ENCODE results near the gene SLCO4A1. TPM values are rescaled to one million over a fixed set of nuclear protein-coding genes. Genes with fewer than 3 reads are reported as not detected.

SLCO4A1 gene
- total and polyA plus RNA-seq, 9 of the 15 experiments (the other 6 are each of a cell fraction or from before 2014, with no cell fraction given) = 1.6 to 21.9 (median 12.8) TPM

DNA sequence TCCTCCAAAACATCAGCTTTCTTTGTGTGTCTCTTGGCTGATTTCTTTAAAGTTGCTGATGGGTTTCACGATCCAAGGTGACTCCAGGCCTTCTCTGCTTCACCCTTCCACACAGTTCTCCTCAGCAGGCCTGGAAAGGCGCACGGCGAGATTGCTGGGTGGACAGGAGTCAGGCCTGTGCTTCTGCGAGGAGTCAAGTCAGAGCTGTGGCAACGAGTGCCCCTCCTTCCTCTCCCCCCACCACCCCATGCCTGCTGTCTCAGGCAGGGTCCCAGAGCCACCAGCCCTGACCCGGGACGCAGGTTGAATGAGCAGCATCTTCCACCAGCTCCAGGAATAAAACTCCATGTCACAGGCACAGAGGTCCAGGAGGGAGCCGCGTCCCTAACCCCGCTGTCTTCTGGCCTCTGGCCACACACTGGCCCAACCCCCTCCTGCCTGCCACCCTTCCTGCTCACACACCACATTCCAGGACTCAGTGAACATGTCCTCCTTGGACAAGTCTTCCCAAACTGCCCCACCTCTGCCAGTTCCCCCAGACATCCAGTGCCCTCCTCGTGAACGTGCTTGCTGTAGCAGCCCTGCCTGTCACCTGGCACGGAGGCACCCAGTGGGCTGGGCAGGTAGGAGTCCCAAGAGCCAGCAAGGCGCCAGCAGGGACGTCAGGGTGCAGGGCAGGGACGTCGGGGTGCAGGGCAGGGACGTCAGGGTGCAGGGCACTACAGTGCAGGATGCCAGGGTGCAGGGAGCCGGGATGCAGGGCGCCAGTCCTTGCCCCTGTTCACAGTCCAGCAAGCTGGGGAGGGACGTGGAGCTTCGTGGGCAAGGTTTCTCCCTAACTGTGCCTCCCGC lies 59.1 kb downstream of the SLCO4A1 start:
- Histone ChIP-seq H3K36me3 (ENCODE audit: control insufficient read depth, insufficient read depth, low read length) (no peaks in the 10 kb centered on the region), H3K27me3 (ENCODE audit: control insufficient read depth in 2 of 2, insufficient read depth in 2 of 2, low read length in 2 of 2) (peaks cover 54 to 95% of the 10 kb centered on the region in 2 experiments), H3K79me2 (ENCODE audit: control insufficient read depth, insufficient read depth, low read length) (no peaks in the 10 kb centered on the region), H3K4me1 (replicated peaks in 1 of 2; ENCODE audit: control insufficient read depth in 2 of 2, insufficient read depth in 2 of 2, low read length in 2 of 2) (peaks cover 0 to 23% of the 10 kb centered on the region in 2 experiments; a peak in 4 of 5 replicates), H3K27ac (ENCODE audit: extremely low read depth, low read depth, low read length) (no peak overlapping the region), H3K9ac (ENCODE audit: insufficient read depth in 1 of 2, low read depth in 2 of 2, low read length in 2 of 2) (no peak overlapping the region), H3K4me2 (ENCODE audit: insufficient read depth, low read length) (no peak overlapping the region), H2AFZ (ENCODE audit: low read depth, low read length) (no peak overlapping the region), H3K9me3 (replicated peaks; ENCODE audit: control insufficient read depth, insufficient read depth, low read depth, low read length) (no peaks in the 10 kb centered on the region), H4K20me1 (replicated peaks; ENCODE audit: control insufficient read depth, insufficient read depth, low read length) (peaks cover 15% of the 10 kb centered on the region; the same call in 1 of the 2 replicates), H3K4me3 (no peak overlapping the region), H3K9me1 (ENCODE audit: control insufficient read depth, insufficient read depth, low read length) (no peaks in the 10 kb centered on the region)
- POLR2A ChIA-PET = interaction anchor here (0.6 kb wide), 2 partner anchors 11 to 64 kb away, joined by 3 to 4 read pairs; no protein-coding TSS in a partner anchor
- DNase-seq (ENCODE audit: extremely low read depth in 1 of 4, low spot score in 3 of 4) (no peak), ATAC-seq (no peak), FAIRE-seq (no peak)
- WGBS (ENCODE audit: insufficient coverage, low coverage, missing lambda C conversion rate) = under 1% methylated on average over 19 of the region's 24 CpGs
- intact Hi-C loops (cut with micrococcal nuclease) (no loop called here), in situ Hi-C loops (cut with MboI) (no loop called here)
- CTCF ChIA-PET (ENCODE audit: low intra/inter-chr PET ratio) = no interaction called here
- BruUV-seq (replicated peaks) = no TSS peak
- TF ChIP-seq, protein P1, sequence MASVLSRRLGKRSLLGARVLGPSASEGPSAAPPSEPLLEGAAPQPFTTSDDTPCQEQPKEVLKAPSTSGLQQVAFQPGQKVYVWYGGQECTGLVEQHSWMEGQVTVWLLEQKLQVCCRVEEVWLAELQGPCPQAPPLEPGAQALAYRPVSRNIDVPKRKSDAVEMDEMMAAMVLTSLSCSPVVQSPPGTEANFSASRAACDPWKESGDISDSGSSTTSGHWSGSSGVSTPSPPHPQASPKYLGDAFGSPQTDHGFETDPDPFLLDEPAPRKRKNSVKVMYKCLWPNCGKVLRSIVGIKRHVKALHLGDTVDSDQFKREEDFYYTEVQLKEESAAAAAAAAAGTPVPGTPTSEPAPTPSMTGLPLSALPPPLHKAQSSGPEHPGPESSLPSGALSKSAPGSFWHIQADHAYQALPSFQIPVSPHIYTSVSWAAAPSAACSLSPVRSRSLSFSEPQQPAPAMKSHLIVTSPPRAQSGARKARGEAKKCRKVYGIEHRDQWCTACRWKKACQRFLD (CRISPR knock-in tag; IDR thresholded peaks at IDR 0.05) = no peak
- TF ChIP-seq ZNF740 (CRISPR knock-in tag; IDR thresholded peaks at IDR 0.05) (no peak), ZNF740 (tag; IDR thresholded peaks at IDR 0.05) (no peak), ID3 (CRISPR knock-in tag; IDR thresholded peaks at IDR 0.05) (no peak), ID3 (tag; IDR thresholded peaks at IDR 0.05) (no peak), MXI1 (IDR thresholded peaks at IDR 0.05; ENCODE audit: low read depth, low read length) (no peak), KDM1A (IDR thresholded peaks at IDR 0.05) (no peak), EWSR1 (IDR thresholded peaks at IDR 0.05; ENCODE audit: borderline replicate concordance, low read depth, partially characterized antibody) (no peak), NR3C1 (CRISPR knock-in tag; IDR thresholded peaks at IDR 0.05) (no peak), ZNF584 (CRISPR knock-in tag; IDR thresholded peaks at IDR 0.05; ENCODE audit: low read depth) (no peak), TEAD4 (IDR thresholded peaks at IDR 0.05; ENCODE audit: low read length) (no peak), TEAD4 (CRISPR knock-in tag; IDR thresholded peaks at IDR 0.05; ENCODE audit: borderline replicate concordance) (no peak), NR2C2 (CRISPR knock-in tag; IDR thresholded peaks at IDR 0.05) (no peak), NR2C2 (tag; IDR thresholded peaks at IDR 0.05) (no peak), RBM15 (IDR thresholded peaks at IDR 0.05; ENCODE audit: insufficient read depth, low read length) (no peak)

All from K562 (cell line).